SK-N-SH (cell line): Measurements from ENCODE around the gene OPTC. TPM values are rescaled to one million over a fixed set of nuclear protein-coding genes. Genes with fewer than 3 reads are reported as not detected.

ENCODE experiments used
- CTCF ChIA-PET: fragments of 300-600, 350-600 bp; formaldehyde crosslinking; extraction: SDS; loops from one replicate; lab custom pipeline; 2021; lab: Yijun Ruan, JAX
- POLR2A ChIA-PET: fragments of 350-600 bp; sonication (Branson Sonifier 250); formaldehyde crosslinking; extraction: SDS; loops from one replicate; lab custom pipeline; 2020; ENCODE audit warnings: antibody characterized with exemption, inconsistent platforms; lab: Yijun Ruan, JAX
- DNase-seq: peaks from one replicate; pipeline ENCODE4 v3.0.0; 2012
- H2AFZ ChIP-seq: fragments of 200-600 bp; sonication (generic); 2 replicates; pipeline ENCODE4 v1.8.1; 2016; ENCODE audit warnings: antibody characterized with exemption, mild to moderate bottlenecking, low read depth
- H3F3A ChIP-seq: fragments of 200-600 bp; sonication (generic); replicated peaks from 2 replicates; pipeline ENCODE3; 2016; ENCODE audit warnings: antibody characterized with exemption, mild to moderate bottlenecking; ENCODE audit not compliant: insufficient read depth
- H3K27ac ChIP-seq, 2 experiments: fragments of 200-500 bp in 1 of 2; fragments of 200-600 bp in 1 of 2; sonication (Bioruptor generic) in 1 of 2; sonication (generic), shearing (Covaris generic) in 1 of 2; 2 replicates each; pipeline versions ENCODE4 v1.5.1 to v1.6.1; 2014 to 2016; ENCODE audit warnings: low read depth in 2 of 2, inconsistent platforms in 1 of 2, low read length in 1 of 2, mild to moderate bottlenecking in 1 of 2, mixed read lengths in 1 of 2
- H3K27me3 ChIP-seq: fragments of 200-600 bp; sonication (generic), shearing (Covaris generic); 2 replicates; pipeline ENCODE4 v1.6.1; 2016; ENCODE audit warnings: mixed run types; ENCODE audit not compliant: insufficient read depth
- H3K36me3 ChIP-seq, 2 experiments: fragments of 200-500 bp in 1 of 2; fragments of 200-600 bp in 1 of 2; sonication (Bioruptor generic) in 1 of 2; sonication (generic) in 1 of 2; replicated peaks in 1 of 2; 2 replicates each; pipeline versions ENCODE3 to v1.5.1; 2014 to 2016; ENCODE audit warnings: low read length in 1 of 2, mild to moderate bottlenecking in 1 of 2; ENCODE audit not compliant: insufficient read depth in 2 of 2, control insufficient read depth in 1 of 2
- H3K4me1 ChIP-seq, 2 experiments: fragments of 200-500 bp in 1 of 2; fragments of 200-600 bp in 1 of 2; sonication (Bioruptor generic) in 1 of 2; sonication (generic), shearing (Covaris generic) in 1 of 2; 2 replicates each; pipeline versions ENCODE4 v1.5.1 to v1.6.1; 2014 to 2016; ENCODE audit warnings: low read depth in 1 of 2, low read length in 1 of 2, mixed run types in 1 of 2; ENCODE audit not compliant: insufficient read depth in 2 of 2, control insufficient read depth in 1 of 2
- H3K4me2 ChIP-seq: fragments of 200-600 bp; sonication (generic), shearing (Covaris generic); 2 replicates; pipeline ENCODE4 v1.6.1; 2017; ENCODE audit warnings: mixed run types
- H3K4me3 ChIP-seq, 2 experiments: fragments of 200-500 bp in 1 of 2; fragments of 200-600 bp in 1 of 2; sonication (Bioruptor generic) in 1 of 2; sonication (generic), shearing (Covaris generic) in 1 of 2; 2 replicates each; pipeline versions ENCODE4 v1.5.1 to v1.8.1; 2014 to 2016; ENCODE audit warnings: low read depth in 2 of 2, inconsistent platforms in 1 of 2, low read length in 1 of 2, mild to moderate bottlenecking in 1 of 2, mixed read lengths in 1 of 2, moderate library complexity in 1 of 2
- H3K79me2 ChIP-seq: fragments of 200-600 bp; sonication (generic); 2 replicates; pipeline ENCODE4 v1.8.1; 2017; ENCODE audit warnings: mild to moderate bottlenecking; ENCODE audit not compliant: insufficient read depth
- H3K9ac ChIP-seq: fragments of 200-600 bp; sonication (generic); 2 replicates; pipeline ENCODE4 v1.6.1; 2017; ENCODE audit warnings: mixed run types
- H3K9me2 ChIP-seq: fragments of 200-600 bp; sonication (generic); 2 replicates; pipeline ENCODE4 v1.6.1; 2017; ENCODE audit warnings: mixed run types
- H3K9me3 ChIP-seq: fragments of 200-600 bp; sonication (generic); 2 replicates; pipeline ENCODE4 v1.6.1; 2017; ENCODE audit warnings: mixed run types, mild to moderate bottlenecking, moderate library complexity
- H4K20me1 ChIP-seq: fragments of 200-600 bp; sonication (generic); 2 replicates; pipeline ENCODE4 v1.6.1; 2017; ENCODE audit warnings: mild to moderate bottlenecking, mixed run types; ENCODE audit not compliant: insufficient read depth
- CTCF ChIP-seq: fragments of 200-600 bp; sonication (generic); IDR thresholded peaks from 2 replicates; pipeline ENCODE4 v1.6.1; 2017; ENCODE audit warnings: antibody characterized with exemption, mild to moderate bottlenecking, moderate library complexity
- EZH2phosphoT487 ChIP-seq: fragments of 200-600 bp; sonication (generic); IDR thresholded peaks from 2 replicates; pipeline ENCODE4 v1.6.1; 2017; ENCODE audit warnings: low read depth, mixed run types, mild to moderate bottlenecking, antibody characterized with exemption, moderate library complexity, borderline replicate concordance
- FOSL2 ChIP-seq: IDR thresholded peaks from 2 replicates; pipeline ENCODE4 v1.4.0; 2012; ENCODE audit warnings: low read depth, mild to moderate bottlenecking, moderate library complexity, borderline replicate concordance
- FOXJ3 ChIP-seq: sonication (generic); formaldehyde crosslinking; IDR thresholded peaks from 2 replicates; pipeline ENCODE4 v1.5.1; 2020; ENCODE audit warnings: mild to moderate bottlenecking, missing genetic modification reagents
- FOXM1 ChIP-seq: IDR thresholded peaks from 2 replicates; pipeline ENCODE4 v1.4.0; 2012; ENCODE audit warnings: low read depth, mild to moderate bottlenecking
- GABPA ChIP-seq: IDR thresholded peaks from 2 replicates; pipeline ENCODE4 v1.4.0; 2012; ENCODE audit warnings: low read depth, mild to moderate bottlenecking
- GATA2 ChIP-seq: sonication (generic); formaldehyde crosslinking; IDR thresholded peaks from 2 replicates; pipeline ENCODE4 v1.5.0; 2020; ENCODE audit warnings: mild to moderate bottlenecking, missing genetic modification reagents
- MAX ChIP-seq: IDR thresholded peaks from 2 replicates; pipeline ENCODE4 v1.4.0; 2012; ENCODE audit warnings: low read depth
- MEF2A ChIP-seq: IDR thresholded peaks from 2 replicates; pipeline ENCODE4 v1.4.0; 2012; ENCODE audit warnings: low read depth, borderline replicate concordance
- NFIC ChIP-seq: IDR thresholded peaks from 2 replicates; pipeline ENCODE4 v1.4.0; 2012; ENCODE audit warnings: borderline replicate concordance
- REST ChIP-seq: IDR thresholded peaks from 2 replicates; pipeline ENCODE4 v1.6.1; 2012; ENCODE audit warnings: mild to moderate bottlenecking, low read depth, low read length, moderate library complexity
- RFX5 ChIP-seq: IDR thresholded peaks from 2 replicates; pipeline ENCODE4 v1.6.1; 2012; ENCODE audit warnings: mild to moderate bottlenecking, improper control_type of control experiment, low read length
- SMC3 ChIP-seq: IDR thresholded peaks from 2 replicates; pipeline ENCODE4 v1.6.1; 2012; ENCODE audit warnings: low read depth, low read length, improper control_type of control experiment
- TAF1 ChIP-seq: IDR thresholded peaks from 2 replicates; pipeline ENCODE4 v1.6.1; 2012; ENCODE audit warnings: low read depth, mild to moderate bottlenecking, low read length, moderate library complexity, borderline replicate concordance
- TCF12 ChIP-seq: IDR thresholded peaks from 2 replicates; pipeline ENCODE4 v1.4.0; 2012
- USF1 ChIP-seq: IDR thresholded peaks from 2 replicates; pipeline ENCODE4 v1.4.0; 2012; ENCODE audit warnings: low read depth, borderline replicate concordance
- USF2 ChIP-seq: fragments of 150-350 bp; IDR thresholded peaks from 2 replicates; pipeline ENCODE4 v1.6.1; 2017; ENCODE audit warnings: antibody characterized with exemption, low read length, low read depth, borderline replicate concordance
- YY1 ChIP-seq: IDR thresholded peaks from 2 replicates; pipeline ENCODE4 v1.4.0; 2012; ENCODE audit warnings: low read depth, mild to moderate bottlenecking
- WGBS: methylation state at CpG from one replicate; pipeline ENCODE4 v1.1.6; 2017; ENCODE audit warnings: low lambda C conversion rate; 5-methylcytosine and 5-hydroxymethylcytosine counted together
- polyA plus RNA-seq, 3 experiments: library from polyadenylated mRNA; depleted of rRNA; stranded (reverse); fragments of >200 nt; gene quantifications; 2 replicates each; pipeline ENCODE4 v1.2.3, GENCODE V29; 2012

Gene OPTC
- polyA plus RNA-seq, 1 of the 3 experiments (the other 2 are of a cell fraction): not detected

- no peaks in the 10 kb centered on the region for H3K79me2 ChIP-seq
- H3K4me3 ChIP-seq: no peak overlapping the region
- ChIA-PET CTCF (interaction anchor here (0.9 kb wide), 1 partner anchor 174 kb away, joined by 3 read pairs; no protein-coding TSS in a partner anchor), POLR2A (no interaction called here)
- DNase-seq: no peak
- H4K20me1 ChIP-seq: no peaks in the 10 kb centered on the region
- no peak overlapping the region for H3K9ac ChIP-seq
- peaks cover 8% of the 10 kb centered on the region for H3F3A ChIP-seq
- 81% methylated on average over 3 of the region's 3 CpGs for WGBS
- no peaks in the 10 kb centered on the region for H3K9me2 ChIP-seq
- H3K4me1 ChIP-seq: no peaks in the 10 kb centered on the region
- TF ChIP-seq TCF12: no peak
- no peak for TF ChIP-seq YY1
- TF ChIP-seq CTCF: peak; percentile 21; the same call in 1 of the 2 replicates
- TF ChIP-seq FOXJ3: no peak
- TF ChIP-seq USF1: no peak
- H3K4me2 ChIP-seq: no peak overlapping the region
- H3K9me3 ChIP-seq: no peaks in the 10 kb centered on the region
- H3K27ac ChIP-seq: no peak overlapping the region
- no peak overlapping the region for H2AFZ ChIP-seq
- H3K27me3 ChIP-seq: no peaks in the 10 kb centered on the region
- H3K36me3 ChIP-seq: no peaks in the 10 kb centered on the region
Observed at GRCh38 chr1:203528063-203528462, 34.1 kb downstream of the OPTC start.

GRCh38 chr1:203528976-203529835 lies 35.3 kb downstream of the OPTC start:
- Histone ChIP-seq H3K9me3 (no peaks in the 10 kb centered on the region), H3K4me3 (no peak overlapping the region), H3K27ac (no peak overlapping the region), H3F3A (peaks cover 19% of the 10 kb centered on the region), H3K4me1 (peaks cover 4 to 10% of the 10 kb centered on the region in 2 experiments; a peak in 3 of 4 replicates), H3K27me3 (no peaks in the 10 kb centered on the region), H3K4me2 (no peak overlapping the region), H4K20me1 (no peaks in the 10 kb centered on the region), H3K79me2 (no peaks in the 10 kb centered on the region), H2AFZ (no peak overlapping the region), H3K9me2 (no peaks in the 10 kb centered on the region), H3K36me3 (no peaks in the 10 kb centered on the region), H3K9ac (no peak overlapping the region)
- DNase-seq: no peak
- ChIA-PET POLR2A (no interaction called here), CTCF (no interaction called here)
- 85% methylated on average over 6 of the region's 6 CpGs for WGBS
- no peak for TF ChIP-seq USF1
- no peak for TF ChIP-seq GATA2 (CRISPR knock-in tag)
- no peak for TF ChIP-seq EZH2phosphoT487
- no peak for TF ChIP-seq MEF2A
- no peak for TF ChIP-seq TAF1
- no peak for TF ChIP-seq GABPA
- no peak for TF ChIP-seq MAX
- TF ChIP-seq RFX5: no peak
- TF ChIP-seq USF2: no peak
- TF ChIP-seq FOSL2: no peak
- TF ChIP-seq FOXM1: no peak
- TF ChIP-seq REST: no peak
- no peak for TF ChIP-seq NFIC
- no peak for TF ChIP-seq SMC3
